GM23338 (cell line): ENCODE measurements around the gene CDYL. TPM values are rescaled to one million over a fixed set of nuclear protein-coding genes. Genes with fewer than 3 reads are reported as not detected.
"Not testable (repeated sequence)": the region's sequence is repeated elsewhere in the genome, so short reads cannot be mapped to it uniquely, and the experiment has no call there.

Source experiments
- ATAC-seq: fragments of 200-7000 bp; cut with Tn5 transposase; 3 replicates; pipeline ENCODE4 v1.9.1; 2020
- DNase-seq: peaks from one replicate; pipeline ENCODE4 v3.0.0-alpha.2; 2015; ENCODE audit warnings: low spot score
- H2AFZ ChIP-seq: fragments of 200-600 bp; sonication (generic); 2 replicates; pipeline ENCODE4 v1.8.0; 2016; ENCODE audit warnings: antibody characterized with exemption, mild to moderate bottlenecking, moderate library complexity
- H3F3A ChIP-seq: fragments of 200-600 bp; sonication (generic); replicated peaks from 2 replicates; pipeline ENCODE4 v1.8.0; 2017; ENCODE audit warnings: antibody characterized with exemption, mixed run types, low read depth
- H3K27ac ChIP-seq: fragments of 200-600 bp; sonication (generic); 2 replicates; pipeline ENCODE4 v1.6.1; 2016; ENCODE audit warnings: low read depth
- H3K27me3 ChIP-seq: fragments of 200-600 bp; sonication (generic); 2 replicates; pipeline ENCODE4 v1.8.0; 2016; ENCODE audit warnings: mild to moderate bottlenecking, mixed run types, moderate library complexity; ENCODE audit not compliant: insufficient read depth
- H3K36me3 ChIP-seq: fragments of 200-600 bp; sonication (generic); 2 replicates; pipeline ENCODE4 v1.8.0; 2016; ENCODE audit warnings: mild to moderate bottlenecking; ENCODE audit not compliant: insufficient read depth
- H3K4me1 ChIP-seq: fragments of 200-600 bp; sonication (generic); 2 replicates; pipeline ENCODE4 v1.8.0; 2016; ENCODE audit warnings: mild to moderate bottlenecking, moderate library complexity; ENCODE audit not compliant: insufficient read depth
- H3K4me2 ChIP-seq: fragments of 200-600 bp; sonication (generic); 2 replicates; pipeline ENCODE4 v1.7.1; 2017; ENCODE audit warnings: mixed run types
- H3K4me3 ChIP-seq: fragments of 200-600 bp; sonication (generic); 2 replicates; pipeline ENCODE4 v1.6.1; 2016; ENCODE audit warnings: mixed run types
- H3K79me2 ChIP-seq: fragments of 200-600 bp; sonication (generic); replicated peaks from 2 replicates; pipeline ENCODE4 v1.8.0; 2017; ENCODE audit warnings: mild to moderate bottlenecking; ENCODE audit not compliant: insufficient read depth
- H3K9me2 ChIP-seq: fragments of 200-600 bp; sonication (generic); 2 replicates; pipeline ENCODE4 v1.8.0; 2017; ENCODE audit not compliant: insufficient read depth
- H4K20me1 ChIP-seq: fragments of 200-600 bp; sonication (generic); replicated peaks from 2 replicates; pipeline ENCODE4 v1.8.0; 2017; ENCODE audit warnings: mild to moderate bottlenecking; ENCODE audit not compliant: insufficient read depth
- H3K27ac Mint-ChIP-seq: 2 replicates; pipeline ENCODE4 v1.8.0; 2020; ENCODE audit warnings: inconsistent platforms, mild to moderate bottlenecking, moderate library complexity, mixed read lengths
- H3K27me3 Mint-ChIP-seq: 3 replicates; pipeline ENCODE4 v1.8.0; 2022; ENCODE audit warnings: low read depth, mild to moderate bottlenecking, moderate library complexity, mixed read lengths, inconsistent platforms; ENCODE audit not compliant: insufficient read depth, poor library complexity
- H3K36me3 Mint-ChIP-seq: 3 replicates; pipeline ENCODE4 v1.8.0; 2021; ENCODE audit warnings: low read depth, mild to moderate bottlenecking, inconsistent platforms, moderate library complexity, mixed read lengths
- H3K4me1 Mint-ChIP-seq: 3 replicates; pipeline ENCODE4 v1.8.0; 2020; ENCODE audit warnings: mild to moderate bottlenecking, inconsistent platforms, mixed read lengths
- H3K4me3 Mint-ChIP-seq: 3 replicates; pipeline ENCODE4 v1.8.0; 2021; ENCODE audit warnings: moderate library complexity, mild to moderate bottlenecking, inconsistent platforms, mixed read lengths
- H3K9me3 Mint-ChIP-seq: 3 replicates; pipeline ENCODE4 v1.8.0; 2020; ENCODE audit warnings: moderate library complexity, mild to moderate bottlenecking, inconsistent platforms, mixed read lengths
- EZH2 ChIP-seq: fragments of 200-600 bp; sonication (generic); IDR thresholded peaks from one replicate; pipeline ENCODE4 v1.8.0; 2017; ENCODE audit warnings: antibody characterized with exemption, mild to moderate bottlenecking, low read depth; ENCODE audit not compliant: unreplicated experiment
- EZH2phosphoT487 ChIP-seq: fragments of 200-600 bp; sonication (generic); IDR thresholded peaks from one replicate; pipeline ENCODE4 v1.8.1; 2018; ENCODE audit warnings: antibody characterized with exemption; ENCODE audit not compliant: unreplicated experiment
- JUNB ChIP-seq: IDR thresholded peaks from one replicate; pipeline ENCODE4 v1.6.1; 2016; ENCODE audit warnings: antibody characterized with exemption; ENCODE audit not compliant: unreplicated experiment
- NANOG ChIP-seq: IDR thresholded peaks from 2 replicates; pipeline ENCODE4 v1.6.1; 2016; ENCODE audit warnings: antibody characterized with exemption, borderline replicate concordance
- POLR2AphosphoS5 ChIP-seq: IDR thresholded peaks from 2 replicates; pipeline ENCODE4 v1.6.1; 2016; ENCODE audit warnings: antibody characterized with exemption, low read depth
- ZNF114 ChIP-seq: fragments of 250-450 bp; sonication (Bioruptor Pico); IDR thresholded peaks from 2 replicates; pipeline ENCODE4 v1.5.0; 2020; ENCODE audit warnings: mild to moderate bottlenecking, moderate library complexity
- polyA plus RNA-seq: library from polyadenylated mRNA; unstranded; fragments of >200 nt; fragmentation: Nextera tagmentation; extraction: Ambion mirVana; gene quantifications from 2 replicates; pipeline ENCODE4 v1.2.1, GENCODE V29; 2016
- total RNA-seq: library from RNA; depleted of rRNA; stranded (reverse); fragments of >200 nt; shearing (Covaris generic); gene quantifications from 2 replicates; pipeline ENCODE4 v1.2.3, GENCODE V29; 2014
- TF ChIP-seq, protein P1 (sequence below), 2 experiments: fragments of 200-600 bp in 1 of 2; sonication (generic) in 1 of 2; conservative IDR thresholded peaks; 2 replicates each; pipeline versions ENCODE4 v1.5.1 to v1.6.1; 2016 to 2017; ENCODE audit warnings: antibody characterized with exemption in 2 of 2, low read depth in 2 of 2, mild to moderate bottlenecking in 2 of 2, moderate library complexity in 1 of 2
- TF ChIP-seq, protein P2 (sequence below): IDR thresholded peaks from one replicate; pipeline ENCODE4 v1.6.1; 2018; ENCODE audit warnings: antibody characterized with exemption; ENCODE audit not compliant: unreplicated experiment
- TF ChIP-seq, protein P3 (sequence below): IDR thresholded peaks from 2 replicates; pipeline ENCODE4 v1.6.1; 2016; ENCODE audit warnings: antibody characterized with exemption

CDYL gene
- total and polyA plus RNA-seq, 2 experiments from 2014 or later: 67.2 to 128 TPM

DNA sequence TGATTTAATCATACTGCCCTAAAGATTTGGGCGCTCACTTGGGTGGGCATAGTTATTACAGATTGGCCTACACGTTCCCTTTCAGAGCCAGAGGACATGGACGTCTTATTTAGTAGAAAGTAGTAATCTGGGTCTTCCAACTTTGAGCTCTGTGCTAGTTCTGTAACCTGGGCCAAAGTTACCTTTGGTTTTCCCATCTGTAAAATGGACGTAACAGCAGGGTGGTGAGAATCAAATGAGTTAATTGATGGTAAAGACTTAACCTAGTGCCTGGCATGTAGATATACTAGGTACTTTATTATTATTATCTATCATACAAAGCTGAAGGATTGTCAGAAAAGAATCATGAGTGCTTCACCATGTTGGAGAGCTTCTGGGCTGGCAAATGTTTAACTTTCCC lies 74.8 kb downstream of the CDYL start (continued):
- TF ChIP-seq, protein P1, sequence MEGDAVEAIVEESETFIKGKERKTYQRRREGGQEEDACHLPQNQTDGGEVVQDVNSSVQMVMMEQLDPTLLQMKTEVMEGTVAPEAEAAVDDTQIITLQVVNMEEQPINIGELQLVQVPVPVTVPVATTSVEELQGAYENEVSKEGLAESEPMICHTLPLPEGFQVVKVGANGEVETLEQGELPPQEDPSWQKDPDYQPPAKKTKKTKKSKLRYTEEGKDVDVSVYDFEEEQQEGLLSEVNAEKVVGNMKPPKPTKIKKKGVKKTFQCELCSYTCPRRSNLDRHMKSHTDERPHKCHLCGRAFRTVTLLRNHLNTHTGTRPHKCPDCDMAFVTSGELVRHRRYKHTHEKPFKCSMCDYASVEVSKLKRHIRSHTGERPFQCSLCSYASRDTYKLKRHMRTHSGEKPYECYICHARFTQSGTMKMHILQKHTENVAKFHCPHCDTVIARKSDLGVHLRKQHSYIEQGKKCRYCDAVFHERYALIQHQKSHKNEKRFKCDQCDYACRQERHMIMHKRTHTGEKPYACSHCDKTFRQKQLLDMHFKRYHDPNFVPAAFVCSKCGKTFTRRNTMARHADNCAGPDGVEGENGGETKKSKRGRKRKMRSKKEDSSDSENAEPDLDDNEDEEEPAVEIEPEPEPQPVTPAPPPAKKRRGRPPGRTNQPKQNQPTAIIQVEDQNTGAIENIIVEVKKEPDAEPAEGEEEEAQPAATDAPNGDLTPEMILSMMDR (conservative IDR thresholded peaks at IDR 0.05; ENCODE audit: low read depth in 2 of 2): no peak
- no peak for TF ChIP-seq JUNB
- TF ChIP-seq NANOG: no peak
- TF ChIP-seq ZNF114: no peak
- no peak for TF ChIP-seq EZH2phosphoT487
- TF ChIP-seq, protein P2, sequence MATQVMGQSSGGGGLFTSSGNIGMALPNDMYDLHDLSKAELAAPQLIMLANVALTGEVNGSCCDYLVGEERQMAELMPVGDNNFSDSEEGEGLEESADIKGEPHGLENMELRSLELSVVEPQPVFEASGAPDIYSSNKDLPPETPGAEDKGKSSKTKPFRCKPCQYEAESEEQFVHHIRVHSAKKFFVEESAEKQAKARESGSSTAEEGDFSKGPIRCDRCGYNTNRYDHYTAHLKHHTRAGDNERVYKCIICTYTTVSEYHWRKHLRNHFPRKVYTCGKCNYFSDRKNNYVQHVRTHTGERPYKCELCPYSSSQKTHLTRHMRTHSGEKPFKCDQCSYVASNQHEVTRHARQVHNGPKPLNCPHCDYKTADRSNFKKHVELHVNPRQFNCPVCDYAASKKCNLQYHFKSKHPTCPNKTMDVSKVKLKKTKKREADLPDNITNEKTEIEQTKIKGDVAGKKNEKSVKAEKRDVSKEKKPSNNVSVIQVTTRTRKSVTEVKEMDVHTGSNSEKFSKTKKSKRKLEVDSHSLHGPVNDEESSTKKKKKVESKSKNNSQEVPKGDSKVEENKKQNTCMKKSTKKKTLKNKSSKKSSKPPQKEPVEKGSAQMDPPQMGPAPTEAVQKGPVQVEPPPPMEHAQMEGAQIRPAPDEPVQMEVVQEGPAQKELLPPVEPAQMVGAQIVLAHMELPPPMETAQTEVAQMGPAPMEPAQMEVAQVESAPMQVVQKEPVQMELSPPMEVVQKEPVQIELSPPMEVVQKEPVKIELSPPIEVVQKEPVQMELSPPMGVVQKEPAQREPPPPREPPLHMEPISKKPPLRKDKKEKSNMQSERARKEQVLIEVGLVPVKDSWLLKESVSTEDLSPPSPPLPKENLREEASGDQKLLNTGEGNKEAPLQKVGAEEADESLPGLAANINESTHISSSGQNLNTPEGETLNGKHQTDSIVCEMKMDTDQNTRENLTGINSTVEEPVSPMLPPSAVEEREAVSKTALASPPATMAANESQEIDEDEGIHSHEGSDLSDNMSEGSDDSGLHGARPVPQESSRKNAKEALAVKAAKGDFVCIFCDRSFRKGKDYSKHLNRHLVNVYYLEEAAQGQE: no peak
- TF ChIP-seq, protein P3, sequence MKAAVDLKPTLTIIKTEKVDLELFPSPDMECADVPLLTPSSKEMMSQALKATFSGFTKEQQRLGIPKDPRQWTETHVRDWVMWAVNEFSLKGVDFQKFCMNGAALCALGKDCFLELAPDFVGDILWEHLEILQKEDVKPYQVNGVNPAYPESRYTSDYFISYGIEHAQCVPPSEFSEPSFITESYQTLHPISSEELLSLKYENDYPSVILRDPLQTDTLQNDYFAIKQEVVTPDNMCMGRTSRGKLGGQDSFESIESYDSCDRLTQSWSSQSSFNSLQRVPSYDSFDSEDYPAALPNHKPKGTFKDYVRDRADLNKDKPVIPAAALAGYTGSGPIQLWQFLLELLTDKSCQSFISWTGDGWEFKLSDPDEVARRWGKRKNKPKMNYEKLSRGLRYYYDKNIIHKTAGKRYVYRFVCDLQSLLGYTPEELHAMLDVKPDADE: no peak
- TF ChIP-seq POLR2AphosphoS5: no peak
- no peak for TF ChIP-seq EZH2

GRCh38 chr6:4852186-4852585 lies 76.0 kb downstream of the CDYL start:
- peaks cover 90% of the 10 kb centered on the region for H4K20me1 ChIP-seq
- peaks cover 59% of the 10 kb centered on the region for H3K4me1 Mint-ChIP-seq
- not testable (repeated sequence) for H3K4me3 ChIP-seq, H3K27ac Mint-ChIP-seq, DNase-seq, H3K9me2 ChIP-seq, ATAC-seq, H3K27me3 ChIP-seq, H3K4me3 Mint-ChIP-seq, H2AFZ ChIP-seq, H3K36me3 Mint-ChIP-seq, H3K36me3 ChIP-seq, H3K27me3 Mint-ChIP-seq, H3K9me3 Mint-ChIP-seq, H3K4me2 ChIP-seq, H3K27ac ChIP-seq, H3F3A ChIP-seq
- H3K4me1 ChIP-seq: peaks cover 16% of the 10 kb centered on the region
- peaks cover 100% of the 10 kb centered on the region for H3K79me2 ChIP-seq
